A673 (cell line): ENCODE data around the gene SRSF5.

Experiments
- EZH2 ChIP-seq: fragments of 200-600 bp; sonication (generic); IDR thresholded peaks from 2 replicates; pipeline ENCODE4 v1.6.1; 2017; ENCODE audit warnings: borderline replicate concordance, low read depth, mild to moderate bottlenecking, mixed read lengths, antibody characterized with exemption, low read length; ENCODE audit not compliant: poor library complexity, severe bottlenecking
- TF ChIP-seq, protein P1 (sequence below): fragments of 300-800, 200-600 bp; sonication (generic); conservative IDR thresholded peaks from 2 replicates; pipeline ENCODE4 v1.5.1; 2017; ENCODE audit warnings: low read depth, mild to moderate bottlenecking, antibody characterized with exemption, low read length, moderate library complexity, mixed read lengths

- TF ChIP-seq, protein P1, sequence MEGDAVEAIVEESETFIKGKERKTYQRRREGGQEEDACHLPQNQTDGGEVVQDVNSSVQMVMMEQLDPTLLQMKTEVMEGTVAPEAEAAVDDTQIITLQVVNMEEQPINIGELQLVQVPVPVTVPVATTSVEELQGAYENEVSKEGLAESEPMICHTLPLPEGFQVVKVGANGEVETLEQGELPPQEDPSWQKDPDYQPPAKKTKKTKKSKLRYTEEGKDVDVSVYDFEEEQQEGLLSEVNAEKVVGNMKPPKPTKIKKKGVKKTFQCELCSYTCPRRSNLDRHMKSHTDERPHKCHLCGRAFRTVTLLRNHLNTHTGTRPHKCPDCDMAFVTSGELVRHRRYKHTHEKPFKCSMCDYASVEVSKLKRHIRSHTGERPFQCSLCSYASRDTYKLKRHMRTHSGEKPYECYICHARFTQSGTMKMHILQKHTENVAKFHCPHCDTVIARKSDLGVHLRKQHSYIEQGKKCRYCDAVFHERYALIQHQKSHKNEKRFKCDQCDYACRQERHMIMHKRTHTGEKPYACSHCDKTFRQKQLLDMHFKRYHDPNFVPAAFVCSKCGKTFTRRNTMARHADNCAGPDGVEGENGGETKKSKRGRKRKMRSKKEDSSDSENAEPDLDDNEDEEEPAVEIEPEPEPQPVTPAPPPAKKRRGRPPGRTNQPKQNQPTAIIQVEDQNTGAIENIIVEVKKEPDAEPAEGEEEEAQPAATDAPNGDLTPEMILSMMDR = no peak
- TF ChIP-seq EZH2 = no peak
Observed at GRCh38 chr14:69769623-69770022, 2.7 kb downstream of the SRSF5 start.
